Activated naive CD4-positive, alpha-beta T cell treated with Interleukin-2 at 50 U/mL for 16 hours (primary cell): ENCODE results near the gene SAA2.
"Not testable (repeated sequence)": the region's sequence is repeated elsewhere in the genome, so short reads cannot be mapped to it uniquely, and the experiment has no call there.

ENCODE experiments used
- DNase-seq: peaks from one replicate; pipeline ENCODE4 v3.0.0-alpha.2; 2020

The SAA2 gene

DNA sequence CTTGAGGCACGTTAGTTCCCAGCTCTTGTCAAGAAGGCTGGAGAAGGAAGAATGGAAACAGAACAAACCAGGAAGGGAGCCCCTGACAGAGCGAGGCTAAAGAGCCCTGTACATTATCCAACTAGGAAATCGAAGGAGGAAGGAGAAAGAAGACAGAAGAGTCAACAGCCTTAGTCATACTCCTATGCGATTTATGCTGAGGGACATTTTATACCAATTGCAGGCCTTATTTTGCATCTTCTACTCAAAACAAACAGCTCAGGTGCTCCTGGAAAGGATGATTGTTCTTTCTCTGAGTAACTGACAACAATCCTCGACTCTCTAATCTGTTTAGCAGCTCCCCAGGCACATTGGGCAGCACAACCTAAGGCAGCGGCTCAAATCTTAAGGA, 1.3 kb downstream of the SAA2 start:
- not testable (repeated sequence) for DNase-seq

DNA sequence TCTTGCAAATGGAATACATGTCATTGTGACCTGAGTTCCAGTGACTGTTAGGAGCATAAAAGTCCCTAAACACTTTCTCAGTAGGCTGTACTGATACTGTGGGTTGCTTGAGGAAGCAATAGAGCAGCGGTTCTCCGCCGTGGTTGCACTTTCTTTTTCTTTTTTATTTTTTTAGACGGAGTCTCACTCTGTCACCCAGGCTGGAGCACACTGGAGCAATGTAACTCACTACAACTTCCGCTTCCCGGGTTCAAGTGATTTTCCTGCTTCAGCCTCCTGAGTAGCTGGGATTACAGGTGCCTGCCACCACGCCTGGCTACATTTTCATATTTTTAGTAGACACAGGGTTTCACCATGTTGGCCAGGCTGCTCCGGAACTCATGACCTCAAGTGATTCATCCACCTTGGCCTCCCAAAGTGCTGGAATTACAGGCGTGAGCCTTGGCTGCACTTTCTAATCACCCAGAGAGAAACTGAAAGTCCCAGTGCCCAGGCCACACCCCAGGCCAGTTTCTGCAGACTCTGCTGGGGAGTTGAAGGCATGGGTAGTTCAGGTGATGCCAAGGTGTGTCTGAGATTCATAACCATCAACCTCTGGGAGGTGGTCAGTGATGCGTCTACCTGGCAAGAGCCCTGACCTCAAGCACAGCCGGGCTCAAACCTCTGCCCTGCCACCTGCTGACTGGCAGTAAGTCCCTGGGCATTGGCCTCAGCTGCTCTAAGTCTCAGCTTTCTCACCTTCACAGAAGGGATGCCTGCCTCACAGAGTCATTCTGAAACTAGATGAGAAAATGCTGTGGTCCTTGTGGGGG, 1.9 kb downstream of the SAA2 start:
- DNase-seq = peak; percentile 32

DNA sequence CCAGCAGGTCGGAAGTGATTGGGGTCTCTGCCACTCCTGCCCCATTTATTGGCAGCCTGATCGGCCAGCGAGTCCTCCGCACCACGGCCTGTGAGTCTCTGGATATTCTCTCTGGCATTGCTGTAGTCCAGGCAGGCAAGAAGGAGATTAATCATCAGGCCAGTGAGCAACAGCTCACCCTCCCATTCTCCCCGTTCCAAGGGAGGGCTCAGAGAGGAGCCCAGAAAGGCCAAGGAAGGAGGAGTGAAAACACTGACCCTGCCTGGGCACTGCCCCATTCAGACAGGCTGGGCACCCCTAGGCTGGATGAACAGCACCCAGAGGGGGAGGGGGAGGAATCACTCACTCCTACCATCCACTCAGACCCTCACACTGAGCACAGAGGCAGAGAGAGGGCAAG, 3.1 kb downstream of the SAA2 start:
- DNase-seq = no peak

DNA sequence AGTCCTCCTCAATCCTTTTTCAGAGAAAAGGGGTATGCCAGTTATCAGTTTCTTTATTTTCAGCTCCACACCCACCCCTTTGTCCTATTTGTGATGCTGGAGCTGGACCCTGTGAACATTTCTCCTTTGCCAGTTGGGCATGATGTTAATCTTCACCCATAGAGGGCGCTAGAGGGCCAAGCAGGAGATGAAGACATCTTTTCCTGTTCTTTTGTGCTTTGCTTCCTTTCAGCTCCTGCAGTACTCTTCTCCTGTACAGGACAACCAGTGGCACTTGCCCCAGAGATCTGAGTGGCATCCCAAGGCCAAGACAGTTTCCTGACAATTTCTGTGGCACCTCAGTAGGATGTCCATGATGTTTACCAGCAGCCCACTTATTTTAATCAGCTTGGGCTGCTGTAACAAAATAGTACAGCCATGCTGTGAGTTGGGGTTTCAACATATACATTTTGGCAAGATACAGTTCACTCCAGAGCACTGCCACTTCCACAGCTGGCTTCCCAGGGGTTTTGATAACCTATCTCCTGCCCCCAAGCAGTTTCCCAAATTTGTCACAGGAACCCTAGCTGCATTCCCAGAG, 4.6 kb downstream of the SAA2 start:
- peak; percentile 56 for DNase-seq

DNA sequence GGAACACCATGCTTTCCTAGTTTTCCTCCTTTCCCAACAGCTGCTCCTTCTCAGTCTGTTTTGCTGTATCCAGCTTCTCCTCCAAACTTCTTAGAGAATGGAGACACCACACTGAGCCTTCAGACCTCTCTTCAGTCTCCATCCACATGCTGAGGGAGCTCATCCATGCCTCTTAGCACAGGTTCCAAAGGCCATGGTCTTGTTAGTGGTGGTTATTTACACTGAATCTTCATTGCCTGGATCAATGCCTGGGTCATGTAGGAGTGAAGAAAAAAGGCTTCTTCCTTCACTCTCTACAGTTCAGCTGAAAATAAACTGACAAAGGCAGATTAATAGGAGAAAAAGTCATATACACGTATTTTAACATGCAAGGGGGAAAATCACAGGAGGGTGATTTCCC, 8.8 kb downstream of the SAA2 start:
- DNase-seq = no peak

DNA sequence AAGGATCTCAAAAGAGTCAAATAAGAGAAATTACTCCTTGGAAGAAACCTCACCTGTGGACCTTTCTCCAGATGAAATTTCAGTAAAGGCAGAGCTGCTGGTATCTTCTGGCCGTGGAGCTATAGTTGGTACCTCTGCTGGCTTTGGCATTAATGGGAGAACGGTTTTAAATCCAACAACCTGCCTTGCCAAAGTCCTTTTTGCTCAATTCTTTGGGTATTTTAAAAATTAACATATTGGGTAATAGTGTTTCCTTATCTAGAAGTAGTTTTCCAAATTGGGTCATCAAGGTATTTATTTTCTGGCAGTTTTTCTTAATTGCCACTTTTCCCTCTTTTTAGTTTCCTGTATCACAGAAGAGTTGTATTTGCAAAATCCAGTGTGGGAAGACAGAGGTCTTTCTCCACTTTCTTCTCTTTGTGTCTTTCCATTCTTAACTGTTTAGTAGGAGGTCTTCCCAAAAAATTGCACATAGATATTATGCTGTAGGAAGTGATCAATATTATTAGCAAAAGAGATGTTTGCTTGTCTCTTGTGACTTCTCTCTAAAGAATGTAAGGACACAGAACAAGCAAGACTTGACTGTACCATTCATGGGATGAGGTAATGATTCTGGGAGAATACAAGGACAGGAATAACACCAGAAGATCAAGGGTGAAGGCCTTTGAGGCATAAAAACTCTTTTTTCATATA, 11.7 kb downstream of the SAA2 start, which contains the start of gene SAA4:
TSS of gene SAA4 (minus strand) at position 139 of the 693 bp plus-strand sequence. CDS start 876 bp downstream, outside the sequence.
- no peak for DNase-seq

DNA sequence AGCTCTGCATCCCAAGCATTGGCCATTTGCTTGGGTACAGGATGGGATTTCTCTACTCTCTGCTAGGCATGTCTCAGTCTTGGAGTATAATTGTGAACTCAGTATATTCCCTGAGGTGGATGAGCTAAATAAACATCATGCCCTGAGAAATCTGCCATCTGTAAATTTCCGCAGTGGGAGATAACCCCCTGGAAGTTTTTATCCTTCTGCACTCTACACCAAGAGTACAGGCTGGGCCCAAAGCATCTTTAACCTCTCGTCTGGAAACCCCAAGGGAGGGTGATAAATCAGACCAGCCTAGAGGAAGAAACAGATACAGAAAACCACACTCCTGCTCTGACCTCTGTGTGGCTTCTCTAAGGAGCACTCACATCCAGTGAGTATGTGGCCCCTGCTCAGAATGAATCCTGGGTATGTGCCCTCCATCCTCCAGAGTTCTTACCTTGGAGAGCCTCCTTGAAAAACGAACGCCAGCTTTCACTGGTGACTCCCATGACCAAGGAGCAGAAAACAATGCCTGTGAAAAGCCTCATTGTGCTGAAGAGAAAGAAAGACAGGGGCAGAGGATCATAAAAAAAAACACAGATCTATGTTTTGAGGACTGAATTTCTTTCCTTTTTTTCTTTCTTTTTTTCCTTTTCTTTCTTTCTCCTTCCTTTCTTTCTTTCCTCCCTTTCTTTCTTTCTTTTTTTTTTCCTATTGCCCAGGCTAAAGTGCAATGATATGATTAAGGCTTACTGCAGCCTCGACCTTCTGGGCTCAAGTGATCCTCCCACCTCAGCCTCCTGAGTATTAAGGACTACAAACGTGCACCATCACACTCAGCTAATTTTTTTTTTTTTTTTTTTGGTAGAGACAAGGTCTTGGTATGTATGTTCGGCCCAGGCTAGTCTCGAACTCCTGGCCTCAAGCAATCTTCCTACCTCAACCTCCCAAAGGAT, 12.8 kb downstream of the SAA2 start:
- no peak for DNase-seq

DNA sequence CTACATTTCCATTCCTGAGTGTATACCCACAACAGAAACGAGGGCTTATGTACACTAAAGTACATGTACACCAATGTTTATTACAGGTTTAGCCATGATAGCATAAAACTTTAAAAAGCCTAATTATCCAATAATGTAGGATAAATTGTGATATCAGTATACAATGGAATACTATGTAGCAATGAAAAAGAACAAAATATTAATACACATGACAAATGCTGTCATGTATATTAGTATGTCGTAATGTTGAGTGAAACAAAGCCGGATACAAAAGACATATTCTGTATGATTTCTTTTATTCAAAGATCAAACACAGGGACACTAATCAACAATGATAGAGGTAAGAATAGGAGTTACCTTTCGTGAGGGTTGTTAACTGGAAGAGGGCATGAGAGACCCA, 14.6 kb downstream of the SAA2 start:
- no peak for DNase-seq

DNA sequence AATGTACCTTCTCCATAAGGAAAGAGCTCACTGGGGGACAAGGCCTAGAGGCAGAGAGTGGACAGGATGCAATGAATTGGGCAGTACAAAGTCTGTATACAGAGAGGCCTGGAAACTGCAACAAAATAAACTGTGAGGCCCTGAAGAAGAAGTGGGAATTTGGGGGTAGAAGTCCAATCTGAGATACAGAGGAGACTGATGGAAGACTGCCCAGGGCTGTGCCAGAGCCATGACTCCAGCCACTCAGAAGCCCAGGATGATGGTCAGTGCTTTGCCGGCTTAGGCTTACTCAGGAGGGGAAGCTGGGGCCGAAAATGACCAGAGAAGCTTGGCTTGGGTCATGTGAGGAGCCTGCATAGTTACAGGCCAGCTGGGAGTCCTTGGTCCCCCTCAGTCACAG, 17.6 kb downstream of the SAA2 start:
- no peak for DNase-seq

DNA sequence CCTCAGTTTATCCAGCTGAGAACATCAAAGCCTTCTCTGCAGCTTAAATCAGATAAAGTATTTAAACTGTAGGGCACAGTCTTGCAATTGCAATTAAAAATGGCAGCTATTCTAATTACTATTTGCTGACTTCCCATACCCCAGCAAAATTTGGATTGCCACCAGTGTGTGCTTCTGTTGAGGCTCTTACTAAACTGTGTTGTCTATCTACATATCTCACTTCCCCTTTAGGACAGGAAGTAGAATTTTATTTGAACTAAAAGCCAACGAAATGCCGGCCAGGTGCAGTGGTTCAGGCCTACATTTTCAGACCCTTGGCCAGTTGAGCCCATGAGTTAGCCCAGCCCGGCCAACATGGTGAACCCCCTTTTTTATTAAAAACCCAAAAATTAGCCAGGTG, 19.0 kb downstream of the SAA2 start:
- no peak for DNase-seq

DNA sequence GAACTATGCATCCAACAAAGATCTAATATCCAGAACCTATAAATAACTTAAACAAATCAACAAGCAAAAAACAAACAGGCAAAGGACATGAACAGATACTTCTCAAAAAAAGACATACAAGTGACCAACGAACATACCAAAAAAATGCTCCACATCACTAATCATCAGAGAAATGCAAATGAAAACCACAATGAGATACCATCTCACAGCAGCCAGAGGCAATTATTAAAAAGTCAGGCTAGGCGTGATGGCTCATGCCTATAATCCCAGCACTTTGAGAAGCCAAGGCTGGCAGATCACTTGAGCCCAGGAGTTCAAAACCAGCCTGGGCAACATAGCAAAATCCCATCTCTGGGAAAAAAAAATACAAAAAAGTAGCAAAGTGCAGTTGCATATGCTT, 22.6 kb downstream of the SAA2 start:
- DNase-seq = no peak

DNA sequence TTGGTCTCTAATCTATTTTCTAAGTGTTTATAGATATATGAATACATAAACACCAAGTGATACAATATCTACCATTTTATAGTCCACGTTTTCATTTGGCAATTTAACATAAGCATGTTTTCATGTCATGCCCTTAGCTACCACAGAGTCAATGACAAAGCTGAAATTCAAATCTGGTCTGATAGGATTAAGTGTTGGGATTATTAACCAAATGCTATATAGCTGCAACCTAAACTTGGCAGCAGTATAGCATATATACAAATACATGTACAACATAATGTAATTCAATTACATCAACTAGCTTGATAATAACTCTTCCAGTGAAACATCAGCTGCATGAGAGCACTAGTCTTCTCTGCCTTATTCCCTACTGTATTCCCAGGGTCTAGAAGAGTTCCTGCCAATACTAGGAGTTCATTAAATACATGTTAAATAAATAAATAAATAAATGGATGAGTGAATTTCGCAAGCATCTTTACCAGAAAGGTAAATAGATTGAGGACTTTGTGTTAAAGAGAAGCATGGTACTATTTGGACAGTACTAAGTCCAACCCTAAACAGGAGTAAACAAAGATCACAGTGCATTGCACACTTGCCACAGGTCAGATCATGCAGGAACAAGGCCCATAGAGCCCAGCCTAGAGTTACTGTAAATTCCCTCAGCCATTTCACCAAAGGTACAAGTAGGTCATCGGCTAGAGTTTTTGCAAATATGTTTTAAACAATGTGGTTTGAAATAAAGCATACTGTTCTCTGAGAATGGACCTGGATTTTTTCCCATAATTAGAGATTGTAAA, 24.7 kb downstream of the SAA2 start:
- no peak for DNase-seq

DNA sequence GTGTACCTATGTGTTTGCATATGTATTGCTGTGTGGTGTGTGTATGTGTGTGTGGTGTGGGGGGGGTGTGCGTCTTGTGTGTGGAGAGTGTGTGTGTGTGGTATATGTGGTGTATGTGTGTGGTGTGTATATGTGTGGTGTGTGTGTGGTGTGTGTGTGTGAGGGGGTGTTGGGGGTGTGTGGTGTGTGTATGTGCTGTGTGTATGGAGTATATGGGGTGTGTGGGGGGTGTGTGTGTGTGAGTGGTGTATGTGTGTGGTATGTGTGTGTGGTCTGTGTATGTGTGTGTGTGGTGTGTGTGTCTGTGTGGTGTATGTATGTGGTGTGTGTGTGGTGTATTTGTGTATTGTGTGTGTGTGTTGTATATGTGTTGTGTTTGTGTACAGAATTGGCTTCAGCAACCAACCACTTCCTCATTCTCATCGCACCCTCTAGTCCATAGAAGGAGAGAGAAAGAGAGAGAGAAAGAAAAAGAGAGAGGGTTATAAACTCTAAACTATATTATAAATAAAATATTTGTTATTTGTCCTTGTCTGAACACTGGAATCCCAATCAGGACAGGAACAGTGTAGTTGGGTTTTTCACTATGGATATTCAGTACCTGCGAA, 25.6 kb downstream of the SAA2 start:
- DNase-seq = no peak

DNA sequence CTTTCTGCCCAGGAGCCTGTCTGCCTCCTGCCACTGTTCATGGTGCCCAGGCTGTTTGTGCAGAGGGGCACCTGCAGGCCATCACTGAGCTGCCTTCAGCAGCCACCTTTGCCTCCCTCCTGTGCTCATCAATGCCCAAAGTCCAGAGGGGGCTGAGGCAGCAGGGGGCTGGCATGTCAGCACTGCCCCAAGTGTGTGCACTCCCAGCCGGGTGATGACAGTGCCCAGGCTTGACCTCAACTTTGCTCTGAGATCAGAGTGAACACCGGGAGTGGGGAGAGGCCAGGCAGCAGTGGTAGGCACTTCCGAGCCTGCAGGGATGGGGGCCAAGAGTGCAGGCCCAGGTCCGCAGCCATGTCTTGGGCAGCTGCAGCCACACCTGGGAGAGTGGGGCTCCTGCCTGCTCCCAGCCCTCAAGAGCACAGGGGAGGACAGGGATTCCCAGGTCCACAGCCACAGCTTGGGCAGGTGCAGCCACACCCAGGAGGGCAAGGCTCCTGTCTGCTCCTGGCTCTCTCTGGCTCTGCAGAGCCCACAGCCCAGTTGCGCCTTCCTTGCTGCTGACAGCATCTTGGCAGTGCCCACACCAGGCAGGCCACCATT, 27.1 kb downstream of the SAA2 start:
- no peak for DNase-seq

DNA sequence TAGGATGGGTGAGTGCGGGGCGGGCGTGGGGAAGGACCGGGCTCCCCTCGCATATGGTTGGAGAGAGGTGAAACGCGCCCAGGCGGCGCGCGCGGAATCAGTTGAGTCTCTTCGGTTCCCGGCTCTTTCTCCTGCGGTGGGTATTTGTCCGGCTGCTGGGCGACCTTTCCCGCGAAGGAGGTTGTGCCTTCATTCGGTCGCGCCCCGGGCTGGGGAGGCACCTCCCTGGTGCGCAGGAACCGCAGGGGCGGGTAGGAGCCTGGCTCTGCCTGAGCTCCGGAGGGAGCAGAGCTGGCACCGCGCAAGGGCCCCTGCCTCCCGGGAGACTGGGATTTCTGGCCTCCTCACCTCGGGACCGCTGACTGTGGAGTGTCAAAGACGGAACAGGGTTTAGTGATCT, 39.4 kb downstream of the SAA2 start:
- DNase-seq = no peak

DNA sequence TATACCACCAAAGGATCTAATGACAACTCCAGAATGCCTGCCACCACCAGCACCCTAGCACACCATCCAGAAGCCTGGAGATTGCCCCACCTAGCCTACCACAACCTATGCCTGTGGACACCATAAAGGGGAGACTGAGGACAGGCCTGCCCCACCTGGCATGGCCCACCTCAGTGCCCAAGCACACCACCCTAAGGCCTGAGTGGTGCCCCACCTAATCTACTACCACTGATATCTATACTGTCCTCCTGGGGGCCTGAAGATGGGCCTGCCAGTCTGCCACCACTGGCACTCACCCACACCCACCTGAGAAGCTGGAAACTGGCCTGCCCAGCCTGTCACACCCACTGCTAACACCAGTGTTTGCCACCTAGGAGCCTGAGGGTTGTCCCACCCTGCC, 43.7 kb downstream of the SAA2 start:
- DNase-seq = no peak

DNA sequence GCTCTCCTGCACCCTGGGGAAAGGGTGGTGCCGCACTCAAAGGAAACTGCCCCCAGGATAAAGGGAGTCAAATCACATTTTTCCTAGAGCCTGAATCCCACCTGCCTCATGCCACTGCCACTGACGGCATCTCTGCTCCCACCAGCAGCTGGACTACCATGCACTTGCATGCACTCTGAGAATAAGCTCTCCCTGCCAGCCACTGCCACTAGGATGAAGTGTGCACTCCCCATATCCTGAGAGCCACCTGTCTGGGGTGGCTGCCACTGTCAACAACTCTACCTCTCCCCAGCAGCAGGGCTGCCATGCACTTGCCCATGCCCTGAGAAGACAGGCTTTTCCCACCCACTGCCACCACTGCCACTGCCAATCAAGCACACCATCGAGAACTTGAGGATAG, 44.2 kb downstream of the SAA2 start:
- DNase-seq = no peak

DNA sequence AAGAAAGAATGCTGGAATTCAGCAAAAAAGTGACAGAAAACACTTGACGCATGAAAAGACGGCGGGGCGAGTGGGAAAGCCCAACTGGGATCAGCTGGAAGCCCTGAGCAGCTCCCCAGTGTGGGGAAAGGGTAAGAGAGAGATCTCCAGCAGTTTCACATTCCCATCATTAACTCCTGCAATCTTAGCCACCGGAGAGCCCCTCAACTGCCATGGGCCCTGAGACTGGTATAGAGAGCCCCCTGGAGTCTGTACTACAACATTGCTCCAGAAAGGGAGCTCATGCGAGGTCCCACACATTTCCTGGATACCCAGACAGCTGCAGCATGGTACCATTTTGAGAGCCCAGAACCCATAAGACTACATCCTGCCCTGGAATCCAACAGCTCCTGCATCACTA, 44.7 kb downstream of the SAA2 start:
- DNase-seq = no peak

DNA sequence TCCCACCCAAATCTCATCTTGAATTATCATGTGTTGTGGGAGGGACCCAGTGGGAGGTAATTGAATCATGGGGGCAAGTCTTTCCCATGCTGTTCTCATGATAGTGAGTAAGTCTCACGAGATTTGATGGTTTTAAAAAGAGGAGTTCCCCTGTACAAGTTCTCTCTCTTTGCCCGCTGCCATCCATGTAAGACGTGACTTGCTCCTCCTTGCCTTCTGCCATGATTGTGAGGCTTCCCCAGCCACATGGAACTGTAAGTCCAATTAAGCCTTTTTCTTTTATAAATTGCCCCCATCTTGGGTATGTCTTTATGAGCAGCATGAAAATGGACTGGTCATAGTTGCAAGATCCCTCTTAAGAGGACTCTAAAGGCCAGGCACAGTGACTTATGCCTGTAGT, 50.7 kb downstream of the SAA2 start:
- not testable (repeated sequence) for DNase-seq

DNA sequence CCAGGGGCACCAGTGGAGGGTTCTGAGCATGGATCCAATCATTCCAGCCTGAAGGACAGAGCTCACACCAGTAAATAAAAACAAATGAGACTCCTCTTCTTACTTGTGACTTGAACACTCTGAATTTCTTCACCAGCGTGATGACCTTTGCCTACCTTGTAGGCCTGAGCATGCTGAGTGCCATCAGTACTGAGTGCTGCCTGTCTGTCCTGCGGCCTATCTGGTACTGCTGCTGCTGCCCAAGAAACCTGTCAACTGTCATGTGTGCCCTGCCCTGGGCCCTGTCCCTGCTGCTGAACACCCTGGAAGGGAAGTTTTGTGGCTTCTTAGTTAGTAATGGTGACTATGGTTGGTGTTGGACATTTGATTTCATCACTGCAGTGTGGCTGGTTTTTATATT, 51.9 kb downstream of the SAA2 start:
- no peak for DNase-seq
